K562 (cell line): ENCODE data around the gene CTDSPL. TPM values are rescaled to one million over a fixed set of nuclear protein-coding genes. Genes with fewer than 3 reads are reported as not detected.

Experiments used
- ATAC-seq: fragments of 200-7000 bp; cut with Tn5 transposase; 3 replicates; pipeline ENCODE4 v1.9.1; 2020; ENCODE audit warnings: moderate library complexity
- BruUV-seq: library from RNA; stranded (reverse); fragments of 400-500 nt; replicated peaks from 2 replicates; lab custom pipeline; 2021; lab: Mats Ljungman, UMichigan
- CTCF ChIA-PET: fragments of 300-600 bp; formaldehyde crosslinking; extraction: SDS; loops from one replicate; lab custom pipeline; 2021; ENCODE audit warnings: low intra/inter-chr PET ratio; lab: Yijun Ruan, JAX
- POLR2A ChIA-PET: fragments of 300-600, 350-650 bp; sonication (Branson Sonifier 250); formaldehyde crosslinking; extraction: SDS; loops from one replicate; lab custom pipeline; 2021; ENCODE audit warnings: antibody characterized with exemption, inconsistent platforms; lab: Yijun Ruan, JAX
- DNase-seq, 4 experiments: peaks; one replicate each; pipeline versions ENCODE4 v3.0.0 to v3.0.0-alpha.2; 2011 to 2018; ENCODE audit warnings: low spot score in 3 of 4, mixed read lengths in 3 of 4; ENCODE audit errors: extremely low read depth in 1 of 4
- FAIRE-seq: peaks from 2 replicates; lab custom pipeline; 2011; peaks lifted over from hg19 to GRCh38; lab: Jason Lieb, UNC
- H2AFZ ChIP-seq: 2 replicates; pipeline ENCODE4 v1.6.0; 2011; ENCODE audit warnings: low read depth, low read length, control low read depth, inconsistent platforms
- H3K27ac ChIP-seq: fragments of 200-600 bp; 3 replicates; pipeline ENCODE4 v1.8.0; 2011; ENCODE audit warnings: low read depth, mild to moderate bottlenecking, control low read depth, inconsistent platforms, low read length, moderate library complexity, mixed read lengths; ENCODE audit errors: extremely low read depth
- H3K27me3 ChIP-seq, 2 experiments: fragments of 300-600 bp in 1 of 2; 2 replicates in 1 of 2; 3 replicates in 1 of 2; pipeline versions ENCODE4 v1.6.0 to v1.8.0; 2011; ENCODE audit warnings: inconsistent platforms in 2 of 2, low read length in 2 of 2, mild to moderate bottlenecking in 1 of 2, mixed read lengths in 1 of 2, moderate library complexity in 1 of 2; ENCODE audit not compliant: control insufficient read depth in 2 of 2, insufficient read depth in 2 of 2
- H3K36me3 ChIP-seq: fragments of 300-600 bp; 3 replicates; pipeline ENCODE4 v1.8.0; 2011; ENCODE audit warnings: mild to moderate bottlenecking, low read length, inconsistent platforms; ENCODE audit not compliant: control insufficient read depth, insufficient read depth
- H3K4me1 ChIP-seq, 2 experiments: fragments of 200-600 bp in 1 of 2; replicated peaks in 1 of 2; 2 replicates in 1 of 2; 3 replicates in 1 of 2; pipeline versions ENCODE4 v1.5.1 to v1.8.0; 2011; ENCODE audit warnings: inconsistent platforms in 2 of 2, low read length in 2 of 2, mild to moderate bottlenecking in 1 of 2, mixed read lengths in 1 of 2, moderate library complexity in 1 of 2; ENCODE audit not compliant: control insufficient read depth in 2 of 2, insufficient read depth in 2 of 2
- H3K4me2 ChIP-seq: 2 replicates; pipeline ENCODE4 v1.6.1; 2011; ENCODE audit warnings: low read length, control low read depth, inconsistent platforms, mixed read lengths; ENCODE audit not compliant: insufficient read depth
- H3K4me3 ChIP-seq: fragments of 200-600 bp; sonication (generic), shearing (Covaris generic); 2 replicates; pipeline ENCODE4 v1.5.1; 2016; ENCODE audit warnings: control low read depth, inconsistent platforms
- H3K79me2 ChIP-seq: fragments of 200-600 bp; 3 replicates; pipeline ENCODE4 v1.8.0; 2011; ENCODE audit warnings: low read length, inconsistent platforms; ENCODE audit not compliant: control insufficient read depth, insufficient read depth
- H3K9ac ChIP-seq, 2 experiments: 2 replicates each; pipeline versions ENCODE4 v1.6.0 to v1.6.1; 2011; ENCODE audit warnings: low read depth in 2 of 2, low read length in 2 of 2, control low read depth in 1 of 2, inconsistent platforms in 1 of 2, mild to moderate bottlenecking in 1 of 2, mixed read lengths in 1 of 2; ENCODE audit not compliant: insufficient read depth in 1 of 2
- H3K9me1 ChIP-seq: one replicate; pipeline ENCODE4 v1.6.0; 2011; ENCODE audit warnings: inconsistent platforms, mild to moderate bottlenecking, low read length, moderate library complexity; ENCODE audit not compliant: control insufficient read depth, insufficient read depth
- H3K9me3 ChIP-seq: replicated peaks from 2 replicates; pipeline ENCODE4 v1.5.1; 2011; ENCODE audit warnings: low read depth, low read length, inconsistent platforms; ENCODE audit not compliant: control insufficient read depth, insufficient read depth
- H4K20me1 ChIP-seq: replicated peaks from 2 replicates; pipeline ENCODE4 v1.6.1; 2011; ENCODE audit warnings: low read length, inconsistent platforms, mixed read lengths; ENCODE audit not compliant: control insufficient read depth, insufficient read depth
- E2F3 ChIP-seq: fragments of 250-450 bp; sonication (Bioruptor Pico); IDR thresholded peaks from 2 replicates; pipeline ENCODE4 v1.4.0; 2020; ENCODE audit warnings: mild to moderate bottlenecking
- NCOR1 ChIP-seq: fragments of 450-650 bp; IDR thresholded peaks from 2 replicates; pipeline ENCODE4 v1.6.1; 2016; ENCODE audit warnings: mild to moderate bottlenecking, moderate library complexity
- OTX1 ChIP-seq: fragments of 450-650 bp; formaldehyde crosslinking; IDR thresholded peaks from 2 replicates; pipeline ENCODE4 v1.4.0; 2022; ENCODE audit warnings: mild to moderate bottlenecking
- RNF219 ChIP-seq: fragments of 250-450 bp; sonication (Bioruptor Pico); IDR thresholded peaks from 2 replicates; pipeline ENCODE4 v1.5.0; 2022; ENCODE audit warnings: mild to moderate bottlenecking
- WGBS: fragments of 100-300 bp; shearing (Covaris generic); methylation state at CpG from one replicate; pipeline ENCODE4 v1.1.6; 2016; ENCODE audit warnings: low coverage, mixed read lengths; ENCODE audit not compliant: insufficient coverage; ENCODE audit errors: missing lambda C conversion rate; 5-methylcytosine and 5-hydroxymethylcytosine counted together
- in situ Hi-C: fragments of 300-500 bp; cut with MboI; formaldehyde crosslinking; loops from 4 replicates; pipeline ENCODE4 v1.15.0; 2018; ENCODE audit warnings: inconsistent platforms, mixed read lengths
- intact Hi-C: fragments of 100-400 bp; cut with micrococcal nuclease; formaldehyde crosslinking; loops from 2 replicates; pipeline ENCODE4 v1.14.2; 2022
- polyA plus RNA-seq, 8 experiments: library from polyadenylated mRNA; depleted of rRNA in 4 of 8; stranded (reverse) in 5 of 8; unstranded in 3 of 8; fragments of >200 nt; fragmentation: Nextera tagmentation in 2 of 8; fragmentation: Illumina TruSeq in 1 of 8; extraction: Ambion mirVana in 2 of 8; extraction: Trizol in 1 of 8; gene quantifications; 2 replicates each; pipeline versions ENCODE4 v1.2.1 to v1.2.3, GENCODE V29; 2011 to 2014; ENCODE audit warnings: inconsistent platforms in 1 of 8, missing spikeins in 1 of 8
- total RNA-seq, 7 experiments: library from RNA; depleted of rRNA in 6 of 7; stranded (reverse); fragments of >200 nt in 6 of 7; fragmentation: Illumina TruSeq in 2 of 7; extraction: Trizol in 2 of 7; gene quantifications; 2 replicates each; pipeline versions ENCODE4 v1.2.1 to v1.2.3, GENCODE V29; 2011 to 2021; ENCODE audit warnings: low replicate concordance in 1 of 7

Gene CTDSPL
- total and polyA plus RNA-seq, 9 of the 15 experiments (the other 6 are each of a cell fraction or from before 2014, with no cell fraction given): 5.1 to 19.3 (median 11.3) TPM

- DNase-seq: no peak
- CTCF ChIA-PET: interaction anchor here (1.1 to 5.0 kb wide), 2 partner anchors 25 to 26 kb away, joined by 3 to 62 read pairs; no protein-coding TSS in a partner anchor
- WGBS: 81% methylated on average over 4 of the region's 6 CpGs
- ATAC-seq: no peak
- H3K4me2 ChIP-seq: no peak overlapping the region
- H2AFZ ChIP-seq: no peak overlapping the region
- peaks cover 41 to 46% of the 10 kb centered on the region in 2 experiments for H3K4me1 ChIP-seq
- peaks cover 66% of the 10 kb centered on the region for H3K36me3 ChIP-seq
- in situ Hi-C loops: no loop called here
- peak overlapping the region in 1 of 2 experiments; percentile 54; a peak in 1 of 4 replicates for H3K9ac ChIP-seq
- POLR2A ChIA-PET: interaction anchor here (0.6 kb wide), 1 partner anchor 1607 kb away, joined by 3 read pairs; no protein-coding TSS in a partner anchor
- no peak overlapping the region for H3K27ac ChIP-seq
- H4K20me1 ChIP-seq: peaks cover 14% of the 10 kb centered on the region
- FAIRE-seq: no peak
- no peak overlapping the region for H3K4me3 ChIP-seq
- TF ChIP-seq NCOR1 (no peak), RNF219 (CRISPR knock-in tag) (no peak), E2F3 (CRISPR knock-in tag) (no peak), OTX1 (peak; percentile 74; the same call in 1 of the 2 replicates)
- intact Hi-C loops: no loop called here
- peaks cover 10% of the 10 kb centered on the region for H3K79me2 ChIP-seq
- peaks cover 5% of the 10 kb centered on the region for H3K9me1 ChIP-seq
- no peaks in the 10 kb centered on the region for H3K9me3 ChIP-seq
- TSS peak; percentile 39 for BruUV-seq
- H3K27me3 ChIP-seq: no peaks in the 10 kb centered on the region
These were observed 138.7 kb downstream of the CTDSPL start for GRCh38 chr3:38000242-38000916.
